ENCODE measurements around the gene SGSM2.
A peak's percentile ranks its signal among the peaks of the same experiment; 100 is the strongest.

Gene SGSM2

DNA sequence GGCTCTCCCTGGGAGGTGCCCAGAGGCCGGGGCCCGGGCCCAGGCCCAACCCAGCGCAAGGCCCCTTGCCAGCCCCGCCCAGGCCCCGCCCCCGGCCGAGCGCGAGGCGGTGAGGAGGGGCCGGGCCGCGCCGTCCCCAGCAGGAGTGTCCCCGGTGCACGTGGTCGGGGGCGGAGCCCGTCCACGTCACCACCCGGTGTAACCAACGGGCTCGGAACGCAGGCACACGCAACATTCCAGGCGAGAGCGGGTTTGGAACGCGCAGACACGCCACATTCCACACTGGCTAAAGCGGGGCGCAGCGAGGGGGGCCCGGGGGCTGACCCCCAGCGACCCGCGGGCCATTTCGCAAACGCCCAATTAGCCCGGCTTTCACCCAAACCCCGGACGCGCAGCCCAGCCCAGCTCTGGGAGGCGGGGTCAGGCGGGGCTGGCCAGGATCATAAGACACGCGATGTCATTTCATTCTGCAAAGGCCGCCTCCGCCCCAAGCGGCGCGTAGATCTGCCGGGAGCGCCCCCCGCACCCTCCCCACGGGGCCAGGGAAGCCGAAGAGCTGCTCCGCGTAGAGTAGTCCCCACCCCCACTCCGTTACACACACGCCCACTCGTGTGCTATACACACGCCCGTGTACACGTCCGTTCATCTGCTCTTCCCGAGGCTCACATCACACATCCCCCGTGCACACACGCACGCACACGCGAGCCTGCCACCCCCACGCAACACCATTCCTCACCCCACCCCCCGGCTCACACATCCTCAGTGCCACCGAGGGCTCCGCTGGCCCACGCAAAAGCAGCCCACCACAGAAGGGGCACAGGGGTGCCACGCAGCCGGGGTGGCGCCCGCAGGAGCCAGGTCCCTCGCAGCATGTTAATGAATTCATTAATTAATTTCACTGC lies 62.5 kb downstream of the SGSM2 start:
- peak; percentile 94 for DNase-seq

DNA sequence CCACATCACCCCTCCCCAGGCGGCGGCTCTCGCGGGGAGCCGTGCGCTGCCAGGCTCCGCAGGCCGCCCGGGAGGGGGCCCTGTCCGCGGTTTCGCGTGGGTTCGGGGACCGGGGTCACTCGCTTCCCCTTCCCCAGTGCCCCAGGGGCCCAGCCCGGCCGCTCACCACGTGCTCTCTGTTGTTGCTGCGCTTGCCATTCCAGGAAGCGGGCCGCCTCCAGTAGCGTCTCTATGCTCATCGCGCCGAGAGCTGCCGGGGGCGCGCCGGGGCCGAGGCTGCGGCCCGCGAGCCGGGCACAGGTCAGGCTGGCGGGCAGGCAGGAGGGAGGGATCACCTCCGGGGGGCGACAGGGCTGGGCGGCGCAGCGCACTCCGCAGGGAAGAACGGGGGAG lies 63.2 kb downstream of the SGSM2 start:
- peak; percentile 48 for DNase-seq

DNA sequence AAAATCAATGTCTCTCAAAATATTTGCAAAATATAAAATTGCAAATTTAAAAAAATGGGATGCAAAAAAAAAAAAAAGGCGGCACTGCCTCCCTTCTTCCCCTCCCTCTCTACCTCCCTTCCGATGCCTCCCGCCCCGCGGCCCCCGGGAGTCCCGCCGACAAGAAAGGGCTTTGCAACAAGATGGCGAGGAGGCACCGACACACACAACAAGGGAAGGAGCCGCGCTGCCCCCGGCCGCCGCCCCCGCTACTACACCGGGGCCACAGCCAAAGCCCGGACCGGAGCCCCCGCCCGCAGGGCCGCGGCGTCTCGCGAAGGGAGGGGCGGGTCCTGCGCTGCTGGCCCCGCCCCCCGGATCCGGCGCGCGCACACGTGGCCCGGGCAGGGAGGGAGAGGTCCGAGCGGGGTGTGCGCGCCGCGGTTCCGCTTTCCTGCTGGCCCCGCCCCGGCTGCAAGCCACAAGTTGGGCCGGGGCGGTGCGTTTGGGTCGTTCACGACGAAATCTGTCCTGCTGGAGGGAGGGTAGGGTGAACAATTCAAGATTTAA lies 63.6 kb downstream of the SGSM2 start, which contains the start of gene MNT:
Gene MNT, minus strand, starts transcription at position 184 of the 549 bp plus-strand sequence. CDS start 348 bp downstream, outside the sequence.
- DNase-seq = peak; percentile 96

DNA sequence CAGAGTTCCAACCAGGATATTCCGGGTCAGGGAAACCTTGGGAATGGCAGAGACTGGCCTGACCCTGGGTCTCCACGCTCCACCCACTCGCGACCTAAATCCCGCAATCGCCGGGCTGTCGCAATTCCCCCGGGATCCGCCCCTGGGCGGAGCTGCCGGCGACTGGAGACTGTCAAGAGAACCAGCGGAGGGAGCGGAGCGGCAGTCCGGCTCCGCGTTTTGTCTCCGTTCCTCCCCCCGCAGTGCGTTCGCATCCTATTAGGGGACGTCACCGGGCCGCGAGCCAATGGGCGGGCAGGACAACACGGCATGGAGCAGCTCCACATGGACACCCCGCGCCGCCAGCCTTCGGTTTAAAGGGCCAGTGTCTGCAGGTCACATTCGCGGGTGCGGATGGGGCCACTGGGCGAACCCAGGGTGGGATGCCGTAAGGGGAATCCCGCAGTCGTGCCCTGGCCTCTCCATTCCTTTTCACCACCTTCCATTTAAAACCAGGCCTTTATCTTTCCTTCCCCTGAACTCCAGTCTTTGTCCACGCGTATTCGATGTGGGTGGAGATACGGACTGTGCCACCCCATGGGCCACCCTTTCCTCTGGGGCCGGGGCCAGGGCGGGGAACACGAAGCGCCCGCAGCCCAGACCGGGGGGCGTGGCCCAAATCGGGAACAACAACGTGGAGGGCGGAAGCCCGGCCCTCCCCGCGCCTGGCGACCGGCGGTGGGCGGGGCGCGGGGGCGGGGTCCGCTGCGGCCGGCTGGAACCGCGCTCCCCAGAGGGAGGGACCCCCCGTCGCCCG lies 64.3 kb downstream of the SGSM2 start:
- DNase-seq = peak; percentile 99

DNA sequence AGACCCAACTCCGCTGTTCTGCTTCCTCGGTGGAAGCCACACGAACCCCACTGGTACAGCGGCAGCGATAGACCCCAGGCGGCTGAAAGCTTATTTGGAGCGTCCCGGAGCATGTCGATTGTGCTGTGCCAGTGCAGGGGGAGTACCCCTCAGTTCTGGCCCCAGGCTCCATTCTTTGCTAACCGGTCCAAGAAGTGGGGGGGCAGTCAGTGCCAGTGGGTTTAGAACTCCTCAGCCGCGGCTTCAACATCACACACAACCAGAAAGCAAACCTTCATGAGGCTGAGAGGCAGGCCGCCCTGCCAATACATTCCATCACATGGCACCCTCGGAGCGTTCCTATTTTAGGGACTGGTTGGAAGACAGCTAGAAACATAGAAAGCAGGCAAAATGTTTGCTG lies 65.2 kb downstream of the SGSM2 start:
- no peak for DNase-seq

DNA sequence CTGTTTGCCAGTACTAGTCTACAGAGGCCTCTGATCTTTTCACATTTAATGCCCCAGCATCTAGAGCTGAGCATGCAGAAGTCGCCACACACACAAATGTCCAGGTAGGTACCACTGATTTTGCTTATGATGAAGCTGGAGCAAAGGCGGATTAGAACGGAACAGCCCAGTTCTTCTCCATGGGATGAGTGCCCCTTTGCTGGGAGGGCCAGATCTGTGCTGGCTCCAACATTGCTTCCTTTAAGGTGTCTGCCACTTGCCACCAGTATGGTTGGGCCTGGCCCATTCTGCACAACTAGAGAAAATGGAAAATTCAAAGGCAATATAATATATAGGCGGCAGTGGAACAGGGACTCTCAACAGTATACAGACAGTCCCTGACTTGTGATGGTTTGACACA lies 65.7 kb downstream of the SGSM2 start:
- DNase-seq = no peak

DNA sequence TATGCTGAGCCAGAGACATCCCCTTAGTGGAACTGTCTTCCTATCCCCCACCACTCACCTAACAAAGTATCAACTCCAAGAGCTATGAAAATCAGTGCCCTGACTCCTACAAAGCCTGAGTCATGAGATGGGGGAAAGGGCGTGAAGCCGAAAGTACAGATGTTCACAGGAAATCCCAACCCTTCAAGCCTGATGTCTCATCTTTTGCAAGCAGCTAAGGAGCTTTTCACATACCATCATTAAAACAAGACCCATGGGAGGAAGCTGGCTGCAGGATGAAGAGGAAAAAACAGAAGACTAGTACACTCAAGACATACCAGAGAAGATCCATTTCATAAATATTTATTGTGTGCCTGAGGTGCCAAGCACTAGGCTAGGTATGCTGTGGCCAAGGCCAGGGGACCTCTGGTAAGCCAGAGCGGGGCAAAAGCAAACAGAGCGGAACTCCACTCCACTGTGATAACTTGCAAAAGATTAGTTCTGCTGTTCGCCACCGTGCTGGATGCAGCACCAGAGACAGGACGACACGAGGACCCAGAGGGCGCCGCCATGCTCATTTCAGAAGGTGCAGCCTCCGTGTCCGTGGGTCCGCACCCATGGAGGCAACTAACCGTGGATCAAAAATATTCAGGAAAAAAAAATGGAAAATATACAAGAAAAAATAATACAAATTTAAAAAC lies 68.1 kb downstream of the SGSM2 start:
- DNase-seq = no peak

DNA sequence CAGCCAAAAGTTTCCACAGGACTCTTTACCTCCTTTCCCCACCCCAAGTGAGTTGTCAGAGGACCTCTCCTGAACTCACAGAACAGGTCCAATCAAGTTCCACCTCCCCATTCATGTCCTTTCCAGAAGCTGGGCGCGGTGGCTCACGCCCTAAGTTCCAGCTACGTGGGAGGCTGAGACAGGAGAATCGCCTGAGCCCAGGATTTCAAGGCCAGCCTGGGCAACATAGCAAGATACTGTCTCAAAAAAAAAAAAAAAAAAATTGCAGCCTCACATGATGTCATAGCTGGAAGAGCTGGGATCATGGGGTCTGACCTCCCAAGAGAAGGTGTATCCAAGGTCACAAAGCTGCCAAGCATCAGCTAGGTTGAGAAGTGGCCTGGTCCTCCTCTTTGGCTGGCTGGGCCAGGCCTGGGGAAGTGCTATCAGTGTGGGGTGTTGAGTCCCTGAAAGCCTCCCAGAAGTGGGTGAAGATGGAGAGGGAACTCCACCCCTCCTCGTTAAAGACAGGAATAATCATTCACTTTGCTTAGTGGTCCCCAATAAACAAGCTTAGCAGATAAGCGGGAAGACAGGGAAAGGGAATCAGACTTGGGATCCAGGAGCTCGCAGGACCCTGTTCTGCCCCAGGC lies 69.1 kb downstream of the SGSM2 start:
- DNase-seq = no peak

DNA sequence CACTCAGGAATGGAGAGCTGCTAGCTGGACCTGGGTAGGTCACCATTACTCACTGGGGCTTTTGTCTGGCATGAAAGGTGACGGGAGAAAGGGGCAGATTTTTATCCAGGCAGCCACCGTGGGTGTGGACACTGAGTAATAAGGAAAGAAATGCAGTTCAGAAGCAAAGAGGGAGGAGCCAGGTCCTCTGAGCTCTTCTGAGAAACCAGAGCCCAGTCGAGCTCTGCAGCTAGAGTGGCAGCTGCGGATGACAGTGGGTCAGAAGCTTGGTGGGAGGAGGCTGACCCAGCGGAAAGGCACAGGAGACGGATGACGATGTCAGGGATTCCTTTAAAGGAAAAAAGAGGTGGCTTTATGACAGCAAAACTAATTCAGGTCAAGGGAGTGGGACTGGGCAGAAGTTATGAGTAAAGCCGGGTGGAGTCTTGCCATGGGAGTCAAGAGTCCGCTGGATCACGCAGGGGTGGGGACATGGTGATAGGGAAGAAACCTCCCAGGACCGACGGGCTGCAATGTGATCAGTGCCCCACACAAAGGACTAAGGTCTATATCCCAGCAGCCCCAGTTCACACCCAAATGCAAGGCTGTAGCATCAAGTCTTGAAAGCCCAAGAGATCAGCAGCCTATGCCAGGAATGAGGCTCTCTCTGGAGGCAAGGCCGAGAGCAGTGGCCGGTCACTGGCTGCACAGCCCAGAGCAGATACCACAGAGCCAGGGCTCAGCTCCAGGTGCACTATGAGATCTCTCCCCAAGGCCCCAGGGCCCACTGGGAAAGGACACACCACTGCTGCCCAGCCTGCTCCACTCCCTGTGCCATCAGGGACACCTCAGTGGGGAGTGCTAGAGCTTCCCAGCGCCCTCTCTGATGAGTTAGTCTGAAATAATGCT lies 69.8 kb downstream of the SGSM2 start:
- DNase-seq = no peak

DNA sequence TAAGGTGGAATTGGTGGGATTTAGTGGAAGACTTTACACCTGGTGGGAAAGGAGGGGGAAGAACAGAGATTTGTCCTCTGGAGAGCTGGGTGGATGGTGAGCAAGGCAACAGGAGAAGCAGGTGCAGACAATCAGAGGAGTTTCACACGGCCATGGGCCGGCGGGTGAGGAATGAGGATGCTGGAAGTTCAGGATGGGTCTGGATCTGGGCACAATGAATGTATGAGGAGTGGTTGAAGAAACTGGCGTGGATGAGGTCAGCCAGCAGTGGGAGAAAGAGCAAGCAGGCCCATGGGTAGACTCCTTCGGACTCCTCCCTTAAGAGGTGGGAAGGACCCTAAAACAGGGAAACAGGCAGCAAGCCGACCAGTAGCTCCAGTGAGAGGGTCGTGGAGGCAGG lies 73.7 kb downstream of the SGSM2 start:
- no peak for DNase-seq

DNA sequence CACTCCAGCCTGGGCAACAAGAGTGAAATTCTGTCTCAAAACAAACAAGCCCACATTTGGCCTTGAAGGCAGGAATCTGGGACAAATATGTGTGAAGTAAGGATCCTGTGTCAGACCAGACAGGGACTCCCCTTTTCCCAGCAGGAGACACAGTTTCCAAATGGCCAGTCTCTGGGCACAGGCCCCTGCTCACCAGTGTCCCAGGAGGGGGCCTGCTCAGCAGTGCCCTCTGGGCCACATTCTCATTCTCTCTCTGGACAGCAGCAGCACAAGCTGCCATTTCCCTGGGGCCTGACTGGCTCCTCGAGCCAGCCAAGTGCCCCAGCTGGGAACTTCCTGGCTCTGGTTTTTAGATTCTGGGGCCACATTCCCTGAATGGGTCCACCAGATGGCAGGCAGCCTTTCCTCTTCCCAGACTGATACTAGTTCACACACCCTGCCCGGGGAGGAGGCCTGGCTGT lies 75.3 kb downstream of the SGSM2 start:
- no peak for DNase-seq

DNA sequence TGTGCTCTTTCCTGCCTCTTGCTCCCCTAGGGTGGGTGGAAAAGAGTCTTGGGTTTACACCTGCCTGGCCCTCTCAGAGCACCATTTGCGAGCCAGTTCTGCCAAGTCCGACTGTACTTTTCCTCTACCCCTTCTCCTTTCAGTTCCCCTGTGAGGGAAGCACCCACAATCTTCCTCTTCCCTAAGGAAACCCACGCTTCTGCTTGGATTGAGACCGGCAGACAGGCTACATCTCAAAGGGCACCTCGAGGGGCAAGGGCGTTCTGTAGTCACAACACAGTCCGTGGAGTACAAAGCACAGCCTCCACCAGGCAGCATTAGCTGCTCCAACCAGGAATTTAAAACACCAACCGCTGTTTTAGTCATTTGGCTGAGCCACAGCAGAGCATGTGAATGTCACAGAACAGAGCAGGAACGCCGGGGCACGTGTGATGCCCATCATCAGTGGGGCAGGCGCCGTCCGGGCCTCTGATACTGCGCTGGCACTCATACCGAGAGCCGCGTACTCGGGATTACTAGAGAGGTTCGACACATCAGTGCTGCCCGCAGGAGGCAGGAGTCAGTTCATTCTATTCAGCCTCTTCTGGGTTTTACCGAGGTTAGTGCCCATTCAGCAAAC lies 77.3 kb downstream of the SGSM2 start:
- DNase-seq = no peak

DNA sequence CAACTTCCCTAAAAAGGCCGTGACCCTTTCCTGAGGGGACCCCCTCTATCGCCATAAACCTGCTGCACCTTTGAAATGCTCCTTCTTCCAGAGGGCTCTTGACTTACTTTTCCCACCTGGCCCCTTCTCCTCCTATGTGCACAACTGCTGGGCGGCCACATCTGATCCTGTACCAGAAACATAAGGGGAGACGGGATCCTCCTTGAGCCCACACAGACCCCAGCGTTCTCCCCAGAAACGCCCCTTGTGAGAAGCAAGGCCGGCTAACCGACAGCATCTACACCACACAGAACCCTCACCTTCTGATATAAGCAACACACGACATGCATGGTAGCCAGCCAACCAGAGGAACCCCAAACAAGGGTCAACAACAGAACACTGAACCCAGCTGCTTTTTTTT lies 77.8 kb downstream of the SGSM2 start:
- DNase-seq = no peak

DNA sequence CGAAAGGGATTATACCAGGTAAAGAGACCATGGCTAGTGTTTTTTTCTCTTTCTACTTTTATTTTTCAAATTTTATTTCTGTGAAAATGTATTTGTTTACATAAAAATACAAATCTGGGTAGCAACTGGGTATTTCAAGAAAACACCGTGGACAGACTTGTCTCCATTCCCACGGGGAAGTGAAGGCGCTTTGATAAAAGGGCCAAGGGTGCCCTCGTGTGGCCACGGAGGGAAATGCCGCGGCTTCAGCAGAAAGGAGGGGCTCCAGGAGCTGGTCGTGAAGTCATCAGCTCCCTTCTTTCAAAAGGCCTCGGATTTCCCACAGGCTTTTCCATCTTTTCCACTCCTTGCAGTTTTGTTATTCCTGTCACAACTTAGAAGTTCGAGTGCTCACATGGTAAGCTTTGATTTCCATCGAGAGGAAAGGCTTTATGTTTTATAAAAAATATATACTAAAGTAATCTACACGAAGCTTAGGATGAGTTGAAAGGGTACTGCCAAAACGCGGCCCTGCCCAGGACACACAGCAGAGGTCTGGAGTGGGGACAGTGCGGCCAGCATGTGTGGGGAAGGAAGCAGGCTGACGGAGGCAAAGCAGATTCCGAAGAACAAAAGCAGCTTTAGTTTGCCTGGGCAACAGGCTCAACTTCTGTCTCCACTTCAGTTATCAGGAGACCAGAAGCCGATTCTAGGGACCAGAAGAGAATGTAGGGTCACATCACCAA lies 78.9 kb downstream of the SGSM2 start:
- DNase-seq = peak; percentile 87

DNA sequence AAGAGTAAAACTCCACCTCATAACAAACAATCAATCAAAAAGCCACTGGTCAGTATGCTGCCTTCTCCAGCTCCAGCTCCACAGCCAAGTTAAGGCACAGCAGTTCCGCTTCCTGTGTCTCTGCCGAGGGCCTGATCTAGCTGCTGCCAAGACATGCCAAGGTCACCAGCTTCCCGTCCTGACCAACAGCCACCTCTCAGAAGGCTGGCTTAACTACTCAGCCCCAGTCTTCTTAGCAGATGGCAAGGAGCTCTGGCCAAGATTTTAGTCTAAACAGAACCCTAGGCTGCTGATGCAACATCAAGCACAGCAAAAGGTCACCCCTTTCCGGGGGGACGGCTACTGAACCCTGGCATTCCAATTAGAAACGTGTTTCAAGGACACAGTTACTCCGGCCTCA lies 81.3 kb downstream of the SGSM2 start:
- DNase-seq = no peak

DNA sequence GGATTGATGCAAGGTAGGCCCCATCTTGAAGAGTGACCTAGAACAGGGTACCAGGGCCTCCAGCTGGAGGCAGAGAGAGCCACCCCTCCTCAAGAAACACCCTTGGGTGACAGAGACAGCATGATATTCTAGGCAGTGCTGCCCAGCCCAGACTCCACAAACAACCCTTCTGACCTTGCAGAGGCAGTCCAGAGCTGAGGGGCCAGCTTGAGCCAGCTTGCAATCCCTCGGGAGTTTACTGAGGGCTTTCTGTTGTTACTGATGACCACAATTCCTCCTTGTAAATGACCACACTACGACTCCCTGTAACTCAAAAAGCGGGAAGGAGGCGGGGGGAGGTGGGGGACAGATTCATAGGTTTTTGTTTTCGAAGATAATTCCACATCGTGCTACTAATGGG lies 82.2 kb downstream of the SGSM2 start:
- no peak for DNase-seq

DNA sequence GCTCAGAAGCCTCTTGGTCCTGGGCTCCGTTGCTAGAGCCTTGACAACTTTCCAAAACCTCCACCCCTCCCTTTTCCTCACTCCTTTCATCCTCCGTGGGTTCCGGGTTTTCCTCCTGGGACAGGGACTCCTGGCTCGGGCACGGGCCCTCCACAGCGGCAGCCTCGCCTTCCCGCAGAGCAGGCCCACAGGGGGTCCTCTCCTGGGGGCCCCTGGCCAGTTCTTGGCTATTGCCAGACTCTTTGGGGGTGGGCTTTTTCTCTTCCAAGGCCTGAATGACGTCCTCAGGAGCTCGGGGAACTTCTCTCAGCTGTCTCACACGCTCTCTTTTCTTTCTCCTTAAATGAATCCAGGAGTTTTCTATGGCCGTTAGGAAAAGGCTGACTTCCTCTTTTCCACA lies 82.9 kb downstream of the SGSM2 start:
- DNase-seq = no peak

DNA sequence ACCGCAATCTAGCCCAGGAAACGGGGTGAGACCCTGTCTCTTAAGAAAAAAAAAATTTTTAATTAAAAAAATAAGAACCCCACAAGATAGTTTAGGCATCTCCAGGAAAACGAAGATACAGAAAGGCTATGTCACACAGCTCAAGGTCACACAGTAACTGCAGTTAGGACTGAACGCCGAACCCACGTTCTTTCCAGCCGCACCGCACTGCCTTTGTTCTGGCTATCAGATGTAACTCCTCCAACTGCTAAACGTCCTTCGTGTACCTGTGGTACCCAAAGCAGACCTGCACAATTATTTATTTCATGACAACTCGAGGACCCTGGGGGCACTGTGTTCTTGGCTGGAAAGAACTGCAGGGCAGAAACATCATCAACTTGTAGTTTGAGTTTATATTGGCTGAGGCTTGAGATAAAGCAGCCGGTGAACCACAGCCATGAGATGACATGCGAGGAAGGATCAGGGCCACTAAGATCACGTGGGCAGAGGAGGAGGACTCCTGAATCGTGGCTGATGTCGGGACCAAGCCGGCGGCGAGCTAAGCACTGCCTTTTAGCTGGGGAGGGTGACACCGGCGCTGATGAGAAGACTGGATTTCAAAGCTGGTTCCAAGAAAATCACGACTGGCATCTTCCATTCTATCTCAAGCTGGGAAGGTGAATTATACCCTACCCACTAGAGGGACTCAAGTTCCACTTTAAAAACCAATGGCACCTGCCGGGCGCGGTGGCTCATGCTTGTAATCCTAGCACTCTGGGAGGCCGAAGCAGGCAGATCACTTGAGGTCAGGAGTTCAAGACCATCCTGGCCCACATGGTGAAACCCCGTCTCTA lies 84.2 kb downstream of the SGSM2 start:
- DNase-seq = no peak

DNA sequence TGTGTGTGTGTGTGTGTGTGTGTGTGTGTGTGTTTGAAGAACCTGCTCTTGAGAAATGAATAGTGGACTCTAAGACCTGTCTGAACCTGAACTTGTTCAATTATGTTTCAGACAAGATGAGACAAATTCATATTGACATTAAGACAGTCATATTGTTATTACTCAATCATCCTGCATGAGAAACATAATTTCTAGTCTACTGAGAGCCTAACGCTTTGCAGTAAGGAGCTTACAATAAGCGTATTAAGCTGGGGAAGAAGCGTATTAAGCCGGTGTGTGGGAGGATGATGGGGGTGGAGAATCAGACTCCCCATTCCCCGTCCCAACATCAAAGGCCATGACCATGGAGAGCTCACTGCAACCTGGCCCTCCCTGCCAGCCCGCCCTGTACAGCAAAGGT lies 86.0 kb downstream of the SGSM2 start:
- no peak for DNase-seq

Measured in CD4-positive, alpha-beta T cell treated with Interleukin-12 subunit alpha and Interleukin-12 subunit beta, for 1 hour (primary cell).